ENCODE data around the gene WDFY2.
"Not testable (repeated sequence)": the region's sequence is repeated elsewhere in the genome, so short reads cannot be mapped to it uniquely, and the experiment has no call there.

WDFY2 gene

DNA sequence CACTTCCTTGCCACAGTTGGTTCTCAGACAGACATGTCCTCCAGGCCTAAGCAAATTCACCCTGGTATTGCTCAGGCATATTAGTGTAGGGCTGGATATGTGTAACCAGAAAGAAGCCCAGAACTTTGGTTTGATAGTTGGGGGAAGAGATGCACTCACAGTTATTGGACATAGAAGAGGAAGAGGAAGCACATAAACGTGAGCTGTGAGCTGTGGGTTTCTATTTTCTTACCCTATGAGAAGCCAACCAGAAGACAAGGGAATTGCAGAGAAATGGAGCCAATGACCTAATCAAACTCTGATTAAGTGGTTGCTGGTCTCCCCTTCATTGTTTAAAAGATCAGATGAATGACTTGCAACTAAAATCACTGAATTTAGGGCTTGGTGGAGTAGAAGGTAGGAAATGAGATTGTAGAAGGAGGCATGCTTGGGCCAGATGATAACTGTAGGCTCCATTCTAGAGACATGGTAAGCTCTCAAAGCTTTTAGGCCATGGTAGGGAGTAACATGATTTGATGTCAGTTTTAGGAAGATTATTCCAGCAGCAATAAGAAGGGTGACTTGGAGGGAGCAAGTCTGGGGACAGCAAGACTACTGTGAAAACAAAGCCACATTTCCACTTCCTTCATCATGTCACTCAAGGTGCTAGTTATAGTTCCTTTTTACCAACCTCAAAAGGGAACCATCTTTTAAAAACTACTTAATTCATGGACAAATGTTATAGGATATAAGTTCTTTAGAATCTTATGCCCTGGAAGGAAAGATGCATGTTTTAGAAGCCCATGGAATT, 24.1 kb upstream of the WDFY2 start:
- Mint-ChIP-seq H3K4me1 (peaks cover 4% of the 10 kb centered on the region), H3K4me3 (no peak overlapping the region), H3K36me3 (ENCODE audit: low read depth) (no peaks in the 10 kb centered on the region), H3K27me3 (ENCODE audit: low read depth) (peaks cover 9% of the 10 kb centered on the region), H3K9me3 (no peaks in the 10 kb centered on the region), H3K27ac (no peak overlapping the region)
- TF ChIP-seq, protein P1, sequence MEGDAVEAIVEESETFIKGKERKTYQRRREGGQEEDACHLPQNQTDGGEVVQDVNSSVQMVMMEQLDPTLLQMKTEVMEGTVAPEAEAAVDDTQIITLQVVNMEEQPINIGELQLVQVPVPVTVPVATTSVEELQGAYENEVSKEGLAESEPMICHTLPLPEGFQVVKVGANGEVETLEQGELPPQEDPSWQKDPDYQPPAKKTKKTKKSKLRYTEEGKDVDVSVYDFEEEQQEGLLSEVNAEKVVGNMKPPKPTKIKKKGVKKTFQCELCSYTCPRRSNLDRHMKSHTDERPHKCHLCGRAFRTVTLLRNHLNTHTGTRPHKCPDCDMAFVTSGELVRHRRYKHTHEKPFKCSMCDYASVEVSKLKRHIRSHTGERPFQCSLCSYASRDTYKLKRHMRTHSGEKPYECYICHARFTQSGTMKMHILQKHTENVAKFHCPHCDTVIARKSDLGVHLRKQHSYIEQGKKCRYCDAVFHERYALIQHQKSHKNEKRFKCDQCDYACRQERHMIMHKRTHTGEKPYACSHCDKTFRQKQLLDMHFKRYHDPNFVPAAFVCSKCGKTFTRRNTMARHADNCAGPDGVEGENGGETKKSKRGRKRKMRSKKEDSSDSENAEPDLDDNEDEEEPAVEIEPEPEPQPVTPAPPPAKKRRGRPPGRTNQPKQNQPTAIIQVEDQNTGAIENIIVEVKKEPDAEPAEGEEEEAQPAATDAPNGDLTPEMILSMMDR (IDR thresholded peaks at IDR 0.05; ENCODE audit: unreplicated experiment in 3 of 3) = no peak

DNA sequence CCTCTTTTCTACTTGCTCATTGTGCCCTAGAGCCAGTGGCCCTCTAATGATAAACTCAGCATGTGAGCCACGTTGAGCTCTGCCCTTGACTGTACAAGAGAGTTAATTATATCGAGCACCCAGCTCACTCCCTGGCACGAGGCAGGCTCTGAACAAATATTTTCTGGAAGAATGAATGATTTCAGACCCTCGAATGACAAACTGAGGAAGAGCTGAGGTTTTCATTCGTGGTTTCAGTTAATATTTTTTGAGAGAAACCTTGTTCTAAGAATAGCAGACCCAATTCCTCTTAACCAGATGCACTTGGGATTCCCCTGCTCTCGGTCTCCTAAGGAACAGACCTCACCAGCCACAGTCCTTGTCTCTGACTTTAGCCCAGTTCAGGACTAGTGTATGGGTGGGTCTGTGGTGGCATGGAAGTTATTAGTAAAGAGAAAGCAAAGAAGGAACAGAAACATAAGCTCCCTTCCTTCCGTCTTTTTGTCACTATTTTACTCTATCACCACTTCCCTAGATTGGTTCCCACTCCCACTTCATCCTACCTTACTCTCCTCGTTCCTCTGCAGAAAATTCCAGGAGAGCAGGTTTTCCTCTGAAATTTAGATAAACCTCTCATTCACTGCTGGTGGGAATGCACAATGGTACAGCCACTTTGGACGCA, 22.1 kb upstream of the WDFY2 start:
- no peak overlapping the region for H3K27ac Mint-ChIP-seq
- no peaks in the 10 kb centered on the region for H3K4me1 Mint-ChIP-seq
- H3K4me3 Mint-ChIP-seq = no peak overlapping the region
- H3K9me3 Mint-ChIP-seq = peaks cover 3% of the 10 kb centered on the region
- peaks cover 5% of the 10 kb centered on the region for H3K27me3 Mint-ChIP-seq (ENCODE audit: low read depth)
- TF ChIP-seq, protein P1 (IDR thresholded peaks at IDR 0.05; ENCODE audit: unreplicated experiment in 3 of 3) = no peak
- H3K36me3 Mint-ChIP-seq (ENCODE audit: low read depth) = no peaks in the 10 kb centered on the region

GRCh38 chr13:51564252-51564651, 20.0 kb upstream of the WDFY2 start:
- Mint-ChIP-seq H3K4me3 (no peak overlapping the region), H3K4me1 (no peaks in the 10 kb centered on the region), H3K27ac (no peak overlapping the region), H3K36me3 (ENCODE audit: low read depth) (no peaks in the 10 kb centered on the region), H3K27me3 (ENCODE audit: low read depth) (peaks cover 5% of the 10 kb centered on the region), H3K9me3 (peaks cover 3% of the 10 kb centered on the region)
- TF ChIP-seq, protein P1 (IDR thresholded peaks at IDR 0.05; ENCODE audit: unreplicated experiment in 3 of 3) = no peak

DNA sequence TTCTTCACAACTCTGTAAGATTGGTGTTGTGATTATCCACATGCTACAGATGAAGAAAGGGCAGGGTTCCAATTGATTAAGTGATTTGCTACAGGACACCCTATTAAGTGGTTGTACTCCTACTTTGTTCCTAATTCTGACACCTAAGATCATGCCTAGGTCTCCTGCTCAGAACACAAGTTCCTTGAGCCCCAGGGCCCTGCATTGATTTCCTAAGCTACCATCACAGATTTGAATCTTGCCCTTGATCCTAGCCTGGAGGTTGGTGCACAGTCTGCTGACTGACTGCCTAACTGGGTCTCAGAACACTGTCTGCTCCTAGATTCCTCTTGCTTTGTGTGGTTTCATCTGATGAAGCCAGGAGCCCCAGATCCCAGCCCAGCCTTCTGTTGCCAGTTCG, 19.6 kb upstream of the WDFY2 start:
- H3K4me3 Mint-ChIP-seq = no peak overlapping the region
- peaks cover 5% of the 10 kb centered on the region for H3K27me3 Mint-ChIP-seq (ENCODE audit: low read depth)

DNA sequence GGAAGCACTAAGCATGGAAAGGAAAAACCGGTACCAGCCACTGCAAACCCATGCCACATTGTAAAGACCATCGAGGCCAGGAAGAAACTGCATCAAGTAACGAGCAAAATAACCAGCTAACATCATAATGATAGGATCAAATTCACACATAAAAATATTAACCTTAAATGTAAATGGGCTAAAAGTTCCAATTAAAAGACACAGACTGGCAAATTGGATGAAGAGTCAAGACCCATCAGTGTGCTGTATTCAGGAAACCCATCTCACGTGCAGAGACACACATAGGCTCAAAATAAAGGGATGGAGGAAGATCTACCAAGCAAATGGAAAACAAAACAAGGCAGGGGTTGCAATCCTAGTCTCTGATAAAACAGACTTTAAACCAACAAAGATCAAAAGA, 15.3 kb upstream of the WDFY2 start:
- not testable (repeated sequence) for H3K4me3 Mint-ChIP-seq; H3K36me3 Mint-ChIP-seq (ENCODE audit: low read depth); H3K27ac Mint-ChIP-seq; H3K27me3 Mint-ChIP-seq (ENCODE audit: low read depth); H3K4me1 Mint-ChIP-seq
- peaks cover 11% of the 10 kb centered on the region for H3K9me3 Mint-ChIP-seq

More for the DNA sequence above, 19.6 kb upstream of the WDFY2 start:
- H3K36me3 Mint-ChIP-seq (ENCODE audit: low read depth) = no peaks in the 10 kb centered on the region
- peaks cover 4% of the 10 kb centered on the region for H3K9me3 Mint-ChIP-seq
- H3K4me1 Mint-ChIP-seq = no peaks in the 10 kb centered on the region
- TF ChIP-seq, protein P1 (IDR thresholded peaks at IDR 0.05; ENCODE audit: unreplicated experiment in 3 of 3) = no peak
- no peak overlapping the region for H3K27ac Mint-ChIP-seq

GRCh38 chr13:51576754-51577153, 7.5 kb upstream of the WDFY2 start:
- Mint-ChIP-seq H3K4me1 (no peaks in the 10 kb centered on the region), H3K36me3 (ENCODE audit: low read depth) (no peaks in the 10 kb centered on the region), H3K4me3 (no peak overlapping the region), H3K9me3 (no peaks in the 10 kb centered on the region), H3K27ac (no peak overlapping the region), H3K27me3 (ENCODE audit: low read depth) (no peaks in the 10 kb centered on the region)
- TF ChIP-seq, protein P1 (IDR thresholded peaks at IDR 0.05; ENCODE audit: unreplicated experiment in 3 of 3) = no peak

Data from nephron (organoid).